ENCODE data around the gene PTPN12.

DNA sequence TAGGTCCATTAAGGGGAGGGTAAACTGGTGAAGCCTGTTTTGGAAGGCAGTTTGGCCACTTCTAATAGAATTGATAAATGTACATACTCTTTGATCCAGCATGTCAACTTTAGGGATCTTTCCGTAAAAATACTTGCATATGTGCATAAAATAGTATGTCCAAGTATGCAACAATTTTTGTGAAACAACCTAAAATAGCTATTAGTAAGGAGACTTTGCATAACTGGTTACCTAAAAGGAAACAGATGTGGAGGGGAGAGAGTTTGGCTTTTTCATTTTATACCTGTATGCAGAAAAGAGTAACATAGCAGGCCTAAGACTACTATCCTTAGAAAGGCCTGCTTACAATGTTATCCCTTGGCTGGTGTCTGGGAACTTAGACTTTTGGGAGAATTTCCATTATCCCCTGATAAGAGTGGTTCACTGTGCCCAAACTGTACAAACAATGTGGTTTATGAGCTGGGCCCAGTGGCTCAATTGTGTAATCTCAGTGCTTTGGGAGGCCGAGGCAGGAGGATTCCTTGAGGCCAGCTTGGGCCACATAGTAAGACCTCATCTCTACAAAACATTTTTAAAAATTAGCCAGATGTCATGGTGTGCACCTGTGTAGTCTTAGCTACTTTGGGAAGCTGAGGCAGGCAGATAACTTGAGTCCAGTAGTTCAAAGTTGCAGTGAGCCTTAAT, 21.3 kb downstream of the PTPN12 start:
- TF ChIP-seq, protein P1, sequence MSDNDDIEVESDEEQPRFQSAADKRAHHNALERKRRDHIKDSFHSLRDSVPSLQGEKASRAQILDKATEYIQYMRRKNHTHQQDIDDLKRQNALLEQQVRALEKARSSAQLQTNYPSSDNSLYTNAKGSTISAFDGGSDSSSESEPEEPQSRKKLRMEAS (IDR thresholded peaks at IDR 0.05; ENCODE audit: low read depth, low read length) = no peak
- TF ChIP-seq, protein P2, sequence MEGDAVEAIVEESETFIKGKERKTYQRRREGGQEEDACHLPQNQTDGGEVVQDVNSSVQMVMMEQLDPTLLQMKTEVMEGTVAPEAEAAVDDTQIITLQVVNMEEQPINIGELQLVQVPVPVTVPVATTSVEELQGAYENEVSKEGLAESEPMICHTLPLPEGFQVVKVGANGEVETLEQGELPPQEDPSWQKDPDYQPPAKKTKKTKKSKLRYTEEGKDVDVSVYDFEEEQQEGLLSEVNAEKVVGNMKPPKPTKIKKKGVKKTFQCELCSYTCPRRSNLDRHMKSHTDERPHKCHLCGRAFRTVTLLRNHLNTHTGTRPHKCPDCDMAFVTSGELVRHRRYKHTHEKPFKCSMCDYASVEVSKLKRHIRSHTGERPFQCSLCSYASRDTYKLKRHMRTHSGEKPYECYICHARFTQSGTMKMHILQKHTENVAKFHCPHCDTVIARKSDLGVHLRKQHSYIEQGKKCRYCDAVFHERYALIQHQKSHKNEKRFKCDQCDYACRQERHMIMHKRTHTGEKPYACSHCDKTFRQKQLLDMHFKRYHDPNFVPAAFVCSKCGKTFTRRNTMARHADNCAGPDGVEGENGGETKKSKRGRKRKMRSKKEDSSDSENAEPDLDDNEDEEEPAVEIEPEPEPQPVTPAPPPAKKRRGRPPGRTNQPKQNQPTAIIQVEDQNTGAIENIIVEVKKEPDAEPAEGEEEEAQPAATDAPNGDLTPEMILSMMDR (IDR thresholded peaks at IDR 0.05; ENCODE audit: low read depth, low read length) = no peak
- TF ChIP-seq POLR2A (IDR thresholded peaks at IDR 0.05; ENCODE audit: extremely low read depth, insufficient read length) = no peak

Data from NB4 (cell line).